Neuronal stem cell (in vitro differentiated cells): ENCODE results near the gene TRMU.
"Not testable (repeated sequence)": the region's sequence is repeated elsewhere in the genome, so short reads cannot be mapped to it uniquely, and the experiment has no call there.

Source experiments
- DNase-seq: peaks from one replicate; pipeline ENCODE4 v3.0.0-alpha.2; 2013; ENCODE audit warnings: low spot score
- H2AFZ ChIP-seq: one replicate; pipeline ENCODE4 v1.6.1; 2013; ENCODE audit warnings: mild to moderate bottlenecking, low read length, inconsistent platforms
- H2AK5ac ChIP-seq: 2 replicates; pipeline ENCODE4 v1.6.1; 2013; ENCODE audit warnings: low read depth, mild to moderate bottlenecking, inconsistent platforms, low read length, moderate library complexity, mixed read lengths
- H2BK120ac ChIP-seq: 2 replicates; pipeline ENCODE4 v1.6.1; 2013; ENCODE audit warnings: low read depth, mild to moderate bottlenecking, inconsistent platforms, low read length, moderate library complexity, mixed read lengths
- H2BK12ac ChIP-seq: one replicate; pipeline ENCODE4 v1.6.1; 2013; ENCODE audit warnings: low read length, inconsistent platforms
- H2BK15ac ChIP-seq: 2 replicates; pipeline ENCODE4 v1.6.1; 2013; ENCODE audit warnings: mild to moderate bottlenecking, low read length, inconsistent platforms, mixed read lengths
- H2BK5ac ChIP-seq: one replicate; pipeline ENCODE4 v1.6.1; 2013; ENCODE audit warnings: inconsistent platforms, mild to moderate bottlenecking, low read length, moderate library complexity
- H3K14ac ChIP-seq: one replicate; pipeline ENCODE4 v1.6.1; 2013; ENCODE audit warnings: low read length, inconsistent platforms
- H3K18ac ChIP-seq: 2 replicates; pipeline ENCODE4 v1.6.1; 2013; ENCODE audit warnings: low read length, inconsistent platforms
- H3K23ac ChIP-seq: 2 replicates; pipeline ENCODE4 v1.6.1; 2013; ENCODE audit warnings: low read depth, mild to moderate bottlenecking, mixed read lengths, low read length, inconsistent platforms; ENCODE audit not compliant: poor library complexity
- H3K27ac ChIP-seq: replicated peaks from 3 replicates; pipeline ENCODE4 v1.5.1; 2013; ENCODE audit warnings: low read length, inconsistent platforms
- H3K27me3 ChIP-seq, 3 experiments: 2 replicates each; pipeline ENCODE4 v1.6.1; 2013; ENCODE audit warnings: low read length in 3 of 3, mild to moderate bottlenecking in 2 of 3, inconsistent platforms in 1 of 3, low read depth in 1 of 3, mixed read lengths in 1 of 3, moderate library complexity in 1 of 3; ENCODE audit not compliant: control insufficient read depth in 3 of 3, insufficient read depth in 3 of 3
- H3K36me3 ChIP-seq, 2 donors: replicated peaks in 1 of 2; 2 replicates each; pipeline ENCODE4 v1.6.1; 2013; ENCODE audit warnings: low read length in 2 of 2; ENCODE audit not compliant: control insufficient read depth in 2 of 2, insufficient read depth in 2 of 2
- H3K4ac ChIP-seq: 2 replicates; pipeline ENCODE4 v1.6.1; 2013; ENCODE audit warnings: inconsistent platforms, mild to moderate bottlenecking, low read length, moderate library complexity
- H3K4me1 ChIP-seq, 2 donors: 1 replicate in 1 of 2; 2 replicates in 1 of 2; pipeline ENCODE4 v1.6.1; 2013; ENCODE audit warnings: low read length in 2 of 2, low read depth in 1 of 2; ENCODE audit not compliant: control insufficient read depth in 2 of 2, insufficient read depth in 1 of 2
- H3K4me2 ChIP-seq: one replicate; pipeline ENCODE4 v1.6.1; 2013; ENCODE audit warnings: mild to moderate bottlenecking, low read length, inconsistent platforms; ENCODE audit not compliant: insufficient read depth, poor library complexity, severe bottlenecking
- H3K4me3 ChIP-seq, 2 donors: 2 replicates each; pipeline ENCODE4 v1.5.1; 2013; ENCODE audit warnings: low read length in 2 of 2, mild to moderate bottlenecking in 2 of 2, inconsistent platforms in 1 of 2, moderate library complexity in 1 of 2
- H3K79me1 ChIP-seq: one replicate; pipeline ENCODE4 v1.6.1; 2013; ENCODE audit warnings: low read depth, mild to moderate bottlenecking, inconsistent platforms, low read length, moderate library complexity
- H3K9ac ChIP-seq: one replicate; pipeline ENCODE4 v1.6.1; 2013; ENCODE audit warnings: mild to moderate bottlenecking, low read depth, low read length, inconsistent platforms; ENCODE audit not compliant: poor library complexity
- H3K9me3 ChIP-seq, 2 donors: replicated peaks in 1 of 2; 2 replicates each; pipeline versions ENCODE3 to v1.6.1; 2013; ENCODE audit warnings: low read length in 2 of 2, mild to moderate bottlenecking in 2 of 2, inconsistent platforms in 1 of 2, low read depth in 1 of 2, mixed read lengths in 1 of 2, moderate library complexity in 1 of 2; ENCODE audit not compliant: control insufficient read depth in 2 of 2, insufficient read depth in 1 of 2
- H4K8ac ChIP-seq: one replicate; pipeline ENCODE4 v1.6.1; 2013; ENCODE audit warnings: low read depth, mild to moderate bottlenecking, inconsistent platforms, low read length, moderate library complexity
- H4K91ac ChIP-seq: one replicate; pipeline ENCODE4 v1.6.1; 2013; ENCODE audit warnings: low read length, low read depth, mild to moderate bottlenecking, inconsistent platforms; ENCODE audit not compliant: poor library complexity
- WGBS, 2 donors: extraction: QIAGEN DNeasy Blood & Tissue Kit; methylation state at CpG; one replicate each; pipeline ENCODE4 v1.1.7; 2013; ENCODE audit warnings: missing lambda C conversion rate in 2 of 2, mixed read lengths in 1 of 2; ENCODE audit not compliant: insufficient read length in 2 of 2, insufficient replicate concordance in 1 of 2; ENCODE audit errors: extremely low coverage in 2 of 2; 5-methylcytosine and 5-hydroxymethylcytosine counted together

Gene TRMU

DNA sequence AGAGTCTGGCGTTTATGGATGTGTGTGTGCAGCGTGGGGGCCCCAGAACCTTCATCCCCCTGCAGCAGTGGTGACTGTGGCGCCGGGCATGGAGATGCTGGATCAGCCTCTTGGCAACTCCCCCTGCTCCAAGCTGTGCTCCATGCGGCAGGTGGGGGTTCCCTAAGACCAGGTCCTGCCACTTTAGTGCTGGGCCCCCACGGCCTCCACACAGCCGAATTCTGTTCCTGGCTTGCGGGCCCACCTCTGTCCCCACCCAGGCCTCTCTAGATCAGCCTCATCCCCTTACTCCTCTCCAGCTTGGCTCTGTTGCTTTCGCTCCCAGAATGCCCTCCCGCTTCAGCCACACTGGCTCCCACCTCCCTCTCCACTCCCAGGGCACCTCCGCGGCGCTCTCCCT lies 59.6 kb downstream of the TRMU start:
- no peak overlapping the region for H2BK15ac ChIP-seq
- peak overlapping the region; percentile 32 for H4K8ac ChIP-seq
- H3K4me1 ChIP-seq, result no peaks in the 10 kb centered on the region
- no peak overlapping the region for H3K4ac ChIP-seq
- H3K4me2 ChIP-seq, result no peak overlapping the region
- H2AFZ ChIP-seq, result no peak overlapping the region
- peaks cover 0 to 2% of the 10 kb centered on the region in 2 donors for H3K9me3 ChIP-seq
- no peak overlapping the region for H3K14ac ChIP-seq
- no peak overlapping the region for H3K4me3 ChIP-seq
- H2BK12ac ChIP-seq, result no peak overlapping the region
- H3K36me3 ChIP-seq, result peaks cover 4 to 41% of the 10 kb centered on the region in 2 donors
- no peaks in the 10 kb centered on the region for H3K79me1 ChIP-seq
- no peaks in the 10 kb centered on the region for H3K27me3 ChIP-seq
- H3K27ac ChIP-seq, result no peak overlapping the region
- no peak overlapping the region for H3K18ac ChIP-seq
- no peak overlapping the region for H3K9ac ChIP-seq
- no peak for DNase-seq
- H2BK120ac ChIP-seq, result no peak overlapping the region
- H2AK5ac ChIP-seq, result no peak overlapping the region
- no peak overlapping the region for H4K91ac ChIP-seq
- no peak overlapping the region for H3K23ac ChIP-seq
- no CpG with 5 or more reads among the region's 13 CpGs for WGBS, 2 donors
- no peak overlapping the region for H2BK5ac ChIP-seq

- DNase-seq, H4K8ac ChIP-seq, H3K4me3 ChIP-seq, H3K79me1 ChIP-seq, H3K4ac ChIP-seq, H2BK120ac ChIP-seq, H3K14ac ChIP-seq, H3K4me1 ChIP-seq, H2BK5ac ChIP-seq, H3K9ac ChIP-seq, H3K18ac ChIP-seq, H3K9me3 ChIP-seq, H3K27ac ChIP-seq, H4K91ac ChIP-seq, H3K4me2 ChIP-seq, H2AFZ ChIP-seq, H2BK15ac ChIP-seq, H3K23ac ChIP-seq, H3K27me3 ChIP-seq, H2BK12ac ChIP-seq, H2AK5ac ChIP-seq: not testable (repeated sequence)
- WGBS, 2 donors, result no CpG with 5 or more reads among the region's 5 CpGs
- H3K36me3 ChIP-seq, result peaks cover 4 to 33% of the 10 kb centered on the region in 2 donors
Measured at GRCh38 chr22:46397049-46397448, 61.5 kb downstream of the TRMU start.

DNA sequence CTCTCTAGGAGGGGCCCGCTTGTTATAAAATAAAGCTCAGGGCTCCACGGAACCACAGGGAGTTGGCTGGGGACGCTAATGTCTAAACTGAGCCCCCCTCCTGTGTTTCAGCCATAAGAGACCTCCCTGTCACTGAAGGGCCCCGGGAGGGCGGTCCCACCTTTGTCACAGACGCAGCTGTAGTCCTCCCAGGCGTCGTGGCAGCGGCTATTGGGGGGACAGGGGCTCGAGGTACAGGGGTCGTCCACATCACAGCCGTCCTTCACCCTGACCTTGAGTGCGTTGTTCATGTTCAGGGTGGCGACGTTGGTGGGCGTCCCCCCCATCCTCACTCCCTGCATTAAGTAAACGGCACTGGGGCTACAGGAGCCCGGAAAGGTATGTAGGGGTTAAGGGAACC lies 62.0 kb downstream of the TRMU start:
- H2BK5ac ChIP-seq, result peak overlapping the region; percentile 22
- DNase-seq, result no peak
- H4K91ac ChIP-seq, result no peak overlapping the region
- peaks cover 0 to 2% of the 10 kb centered on the region in 2 donors for H3K9me3 ChIP-seq
- H2BK12ac ChIP-seq, result no peak overlapping the region
- no peaks in the 10 kb centered on the region for H3K79me1 ChIP-seq
- peaks cover 0 to 2% (median 0%) of the 10 kb centered on the region in 3 experiments for H3K27me3 ChIP-seq
- H3K4me2 ChIP-seq, result no peak overlapping the region
- H3K4ac ChIP-seq, result no peak overlapping the region
- H3K9ac ChIP-seq, result no peak overlapping the region
- no peak overlapping the region for H3K27ac ChIP-seq
- H3K14ac ChIP-seq, result no peak overlapping the region
- no peak overlapping the region for H2BK120ac ChIP-seq
- no peak overlapping the region for H3K18ac ChIP-seq
- H3K36me3 ChIP-seq, result peaks cover 4 to 31% of the 10 kb centered on the region in 2 donors
- no peak overlapping the region for H3K4me3 ChIP-seq
- H3K4me1 ChIP-seq, result no peaks in the 10 kb centered on the region
- H2AFZ ChIP-seq, result no peak overlapping the region
- H4K8ac ChIP-seq, result no peak overlapping the region
- no CpG with 5 or more reads among the region's 18 CpGs for WGBS, 2 donors
- no peak overlapping the region for H3K23ac ChIP-seq
- no peak overlapping the region for H2BK15ac ChIP-seq
- H2AK5ac ChIP-seq, result no peak overlapping the region

DNA sequence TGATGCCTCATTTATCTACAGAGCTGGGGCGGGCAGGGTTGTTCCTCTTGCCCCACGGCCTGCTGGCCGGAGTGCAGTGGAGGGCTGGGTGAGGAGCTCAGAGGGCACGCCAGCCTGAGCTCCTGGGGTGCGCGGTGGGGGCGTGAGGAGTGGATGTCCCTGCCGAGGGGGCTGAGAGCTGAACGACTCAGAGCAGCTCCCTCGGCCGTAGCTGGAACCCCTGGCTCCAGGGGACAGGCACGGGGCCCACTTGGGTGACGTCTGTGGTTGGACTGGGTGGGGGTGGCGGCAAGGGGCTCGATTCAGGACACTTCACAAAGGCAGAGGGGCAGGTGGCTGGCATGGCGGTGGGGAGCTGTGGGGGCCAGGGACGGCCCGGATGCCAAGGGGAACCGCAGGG lies 62.4 kb downstream of the TRMU start:
- H3K23ac ChIP-seq, result no peak overlapping the region
- no peak overlapping the region for H2BK12ac ChIP-seq
- H2AFZ ChIP-seq, result no peak overlapping the region
- no peak overlapping the region for H4K8ac ChIP-seq
- no peak overlapping the region for H3K4ac ChIP-seq
- peak overlapping the region; percentile 68 for H3K18ac ChIP-seq
- no peak overlapping the region for H3K14ac ChIP-seq
- peaks cover 0 to 2% (median 0%) of the 10 kb centered on the region in 3 experiments for H3K27me3 ChIP-seq
- H2BK120ac ChIP-seq, result no peak overlapping the region
- H2BK15ac ChIP-seq, result no peak overlapping the region
- H4K91ac ChIP-seq, result no peak overlapping the region
- H3K4me3 ChIP-seq, result no peak overlapping the region
- no peak for DNase-seq
- peaks cover 4 to 28% of the 10 kb centered on the region in 2 donors for H3K36me3 ChIP-seq
- no peak overlapping the region for H2AK5ac ChIP-seq
- no peak overlapping the region for H3K9ac ChIP-seq
- H3K27ac ChIP-seq, result no peak overlapping the region
- H3K9me3 ChIP-seq, result peaks cover 0 to 2% of the 10 kb centered on the region in 2 donors
- H3K4me2 ChIP-seq, result no peak overlapping the region
- WGBS, 2 donors, result no CpG with 5 or more reads among the region's 19 CpGs
- no peaks in the 10 kb centered on the region for H3K4me1 ChIP-seq
- H2BK5ac ChIP-seq, result peak overlapping the region; percentile 22
- H3K79me1 ChIP-seq, result no peaks in the 10 kb centered on the region
